HEK293T (cell line): Measurements from ENCODE around the gene BPIFB2.

Source experiments
- ARNT ChIP-seq: fragments of 450-650 bp; IDR thresholded peaks from 2 replicates; pipeline ENCODE4 v1.6.1; 2017; ENCODE audit warnings: mild to moderate bottlenecking
- BHLHE40 ChIP-seq: fragments of 450-650 bp; IDR thresholded peaks from 2 replicates; pipeline ENCODE4 v1.6.1; 2016; ENCODE audit warnings: mild to moderate bottlenecking, moderate library complexity, borderline replicate concordance
- CTBP1 ChIP-seq: fragments of 450-650 bp; IDR thresholded peaks from 2 replicates; pipeline ENCODE4 v1.6.1; 2016; ENCODE audit warnings: borderline replicate concordance
- ELF4 ChIP-seq: fragments of 450-650 bp; IDR thresholded peaks from 2 replicates; pipeline ENCODE4 v1.6.1; 2017; ENCODE audit warnings: antibody characterized with exemption
- FOXA1 ChIP-seq: fragments of 450-650 bp; IDR thresholded peaks from 2 replicates; pipeline ENCODE4 v1.6.1; 2016; ENCODE audit warnings: mild to moderate bottlenecking
- FOXK2 ChIP-seq: fragments of 450-650 bp; IDR thresholded peaks from 2 replicates; pipeline ENCODE4 v1.6.1; 2016; ENCODE audit warnings: mild to moderate bottlenecking
- FOXM1 ChIP-seq: fragments of 450-650 bp; IDR thresholded peaks from 2 replicates; pipeline ENCODE4 v1.6.1; 2017; ENCODE audit warnings: mild to moderate bottlenecking, borderline replicate concordance
- L3MBTL2 ChIP-seq: fragments of 450-650 bp; conservative IDR thresholded peaks from 2 replicates; pipeline ENCODE4 v1.6.1; 2016; ENCODE audit warnings: mild to moderate bottlenecking
- LEF1 ChIP-seq: fragments of 450-650 bp; IDR thresholded peaks from 2 replicates; pipeline ENCODE4 v1.6.1; 2017; ENCODE audit warnings: mild to moderate bottlenecking, borderline replicate concordance
- SP1 ChIP-seq: fragments of 450-650 bp; IDR thresholded peaks from 2 replicates; pipeline ENCODE4 v1.6.1; 2017
- SUZ12 ChIP-seq: fragments of 450-650 bp; IDR thresholded peaks from 2 replicates; pipeline ENCODE4 v1.6.1; 2016; ENCODE audit warnings: mild to moderate bottlenecking
- TARDBP ChIP-seq: fragments of 450-650 bp; IDR thresholded peaks from 2 replicates; pipeline ENCODE4 v1.6.1; 2016
- TF ChIP-seq, protein P1 (sequence below): fragments of 450-650 bp; IDR thresholded peaks from 2 replicates; pipeline ENCODE4 v1.6.1; 2016

DNA sequence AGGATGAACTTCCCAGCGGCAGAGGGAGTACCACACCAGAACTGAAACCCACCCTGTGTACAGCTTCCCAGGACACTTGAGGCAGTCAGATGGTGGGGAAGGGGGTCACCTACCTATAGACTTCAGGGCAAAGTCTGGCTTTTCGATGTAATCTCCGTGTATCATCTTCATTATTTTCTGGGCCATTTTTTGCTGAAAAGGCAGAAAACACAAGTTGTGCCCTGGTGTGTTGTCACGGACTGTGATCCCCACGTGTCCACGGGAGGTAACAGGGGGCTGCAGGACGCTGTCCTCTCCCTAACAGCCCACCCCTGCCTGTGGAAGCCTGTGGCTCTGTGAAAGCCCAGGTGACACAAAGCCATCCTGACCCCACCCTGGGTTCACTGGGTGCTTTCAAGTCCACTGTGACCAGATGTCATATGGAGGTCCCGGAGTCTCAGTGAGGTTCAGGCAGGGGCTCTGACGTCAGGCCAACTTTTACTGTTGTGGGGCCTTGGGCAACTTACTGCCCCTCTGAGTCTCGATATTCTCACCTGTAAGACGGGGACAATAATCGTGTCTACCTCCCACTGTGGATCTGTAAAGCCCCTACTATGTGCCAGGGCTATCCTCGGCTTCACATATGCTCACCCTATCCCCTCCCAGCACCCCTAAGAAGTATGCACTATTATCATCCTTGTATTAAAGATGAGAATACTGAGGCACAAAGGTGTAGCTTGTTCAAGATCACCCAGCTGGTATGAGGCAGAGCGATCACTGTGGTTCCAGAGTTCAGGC is 17.8 kb upstream of the BPIFB2 start:
- TF ChIP-seq FOXM1 (no peak), BHLHE40 (no peak), ARNT (no peak), ELF4 (no peak), FOXK2 (no peak), SUZ12 (no peak), SP1 (no peak), FOXA1 (no peak), L3MBTL2 (no peak), TARDBP (no peak), CTBP1 (no peak), LEF1 (no peak)
- TF ChIP-seq, protein P1, sequence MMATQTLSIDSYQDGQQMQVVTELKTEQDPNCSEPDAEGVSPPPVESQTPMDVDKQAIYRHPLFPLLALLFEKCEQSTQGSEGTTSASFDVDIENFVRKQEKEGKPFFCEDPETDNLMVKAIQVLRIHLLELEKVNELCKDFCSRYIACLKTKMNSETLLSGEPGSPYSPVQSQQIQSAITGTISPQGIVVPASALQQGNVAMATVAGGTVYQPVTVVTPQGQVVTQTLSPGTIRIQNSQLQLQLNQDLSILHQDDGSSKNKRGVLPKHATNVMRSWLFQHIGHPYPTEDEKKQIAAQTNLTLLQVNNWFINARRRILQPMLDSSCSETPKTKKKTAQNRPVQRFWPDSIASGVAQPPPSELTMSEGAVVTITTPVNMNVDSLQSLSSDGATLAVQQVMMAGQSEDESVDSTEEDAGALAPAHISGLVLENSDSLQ: no peak
